ENCODE data around the gene CS.
"Not testable (repeated sequence)": the region's sequence is repeated elsewhere in the genome, so short reads cannot be mapped to it uniquely, and the experiment has no call there.

Gene CS

GRCh38 chr12:56299853-56300643 is at the start of gene CS:
Gene CS, minus strand, starts transcription at chr12:56300330. Its CDS starts 129 bp downstream, at chr12:56300201.
- DNase-seq (ENCODE audit: low spot score), result peak; percentile 99

- DNase-seq (ENCODE audit: low spot score), result no peak
Measured at GRCh38 chr12:56348776-56349175, 48.6 kb upstream of the CS start.

GRCh38 chr12:56347255-56347654 is 47.1 kb upstream of the CS start:
- DNase-seq (ENCODE audit: low spot score), result not testable (repeated sequence)

GRCh38 chr12:56346675-56347074 is 46.5 kb upstream of the CS start:
- DNase-seq (ENCODE audit: low spot score), result no peak

- DNase-seq (ENCODE audit: low spot score), result not testable (repeated sequence)
Measured at GRCh38 chr12:56342290-56342689, 42.2 kb upstream of the CS start.

GRCh38 chr12:56341616-56342015 is 41.5 kb upstream of the CS start:
- DNase-seq (ENCODE audit: low spot score), result no peak

- DNase-seq (ENCODE audit: low spot score), result no peak
Measured at GRCh38 chr12:56339158-56339422, 39.0 kb upstream of the CS start.

- DNase-seq (ENCODE audit: low spot score), result no peak
Measured at GRCh38 chr12:56338308-56339157, 38.4 kb upstream of the CS start, which contains the start of gene IL23A. Gene IL23A, plus strand, starts transcription at chr12:56338884. Its CDS starts 161 bp downstream, at chr12:56339045.

- no peak for DNase-seq (ENCODE audit: low spot score)
Measured at GRCh38 chr12:56337753-56338251, 37.7 kb upstream of the CS start.

GRCh38 chr12:56336361-56337167 is 36.4 kb upstream of the CS start:
- no peak for DNase-seq (ENCODE audit: low spot score)

- DNase-seq (ENCODE audit: low spot score), result not testable (repeated sequence)
Measured at GRCh38 chr12:56335527-56335926, 35.4 kb upstream of the CS start.

GRCh38 chr12:56334490-56334793 is 34.3 kb upstream of the CS start:
- DNase-seq (ENCODE audit: low spot score), result no peak

- DNase-seq (ENCODE audit: low spot score), result peak; percentile 93
Measured at GRCh38 chr12:56333679-56334489, 33.8 kb upstream of the CS start, which contains the start of gene PAN2. Gene PAN2, minus strand, starts transcription at chr12:56334000. Its CDS starts 906 bp downstream, at chr12:56333094.

- DNase-seq (ENCODE audit: low spot score), result no peak
Measured at GRCh38 chr12:56333197-56333678, 33.1 kb upstream of the CS start.

GRCh38 chr12:56332512-56333196 is 32.5 kb upstream of the CS start:
- DNase-seq (ENCODE audit: low spot score), result no peak

- DNase-seq (ENCODE audit: low spot score), result no peak
Measured at GRCh38 chr12:56330936-56331490, 30.9 kb upstream of the CS start.

GRCh38 chr12:56326533-56326932 is 26.4 kb upstream of the CS start:
- no peak for DNase-seq (ENCODE audit: low spot score)

GRCh38 chr12:56326126-56326525 is 26.0 kb upstream of the CS start:
- no peak for DNase-seq (ENCODE audit: low spot score)

GRCh38 chr12:56324206-56324605 is 24.1 kb upstream of the CS start:
- no peak for DNase-seq (ENCODE audit: low spot score)

GRCh38 chr12:56321610-56322009 is 21.5 kb upstream of the CS start:
- not testable (repeated sequence) for DNase-seq (ENCODE audit: low spot score)

Measured in hematopoietic multipotent progenitor cell treated with erythropoietin and hydrocortisone succinate and interleukin-3 and kit ligand, for 15 days (in vitro differentiated cells).